DND-41 (cell line): ENCODE measurements around the gene MMP14.

Experiments used
- CTCF ChIP-seq: IDR thresholded peaks from 2 replicates; pipeline ENCODE4 v1.5.1; 2012; ENCODE audit warnings: borderline replicate concordance, low read length, moderate library complexity, mild to moderate bottlenecking; ENCODE audit not compliant: poor library complexity, severe bottlenecking; ENCODE audit errors: extremely low read depth
- EZH2 ChIP-seq: IDR thresholded peaks from 3 replicates; pipeline ENCODE4 v1.6.1; 2012; ENCODE audit warnings: borderline replicate concordance, low read depth, mild to moderate bottlenecking, moderate library complexity, low read length, inconsistent platforms; ENCODE audit not compliant: severe bottlenecking

GRCh38 chr14:22887990-22888378 lies 51.6 kb downstream of the MMP14 start:
- no peak for TF ChIP-seq CTCF
- TF ChIP-seq EZH2: no peak
